ENCODE results near the gene TRIO. TPM values are rescaled to one million over a fixed set of nuclear protein-coding genes. Genes with fewer than 3 reads are reported as not detected.
"Not testable (repeated sequence)": the region's sequence is repeated elsewhere in the genome, so short reads cannot be mapped to it uniquely, and the experiment has no call there.

Gene TRIO
- 200 to 271 TPM (median 217 TPM) in 3 replicates for total RNA-seq
- long read RNA-seq, full-length matches to known transcripts, result 3 of 36 reads
- long read RNA-seq, partial matches to known transcripts, result 23 of 36 reads
- long read RNA-seq, other reads (novel, unspliced or antisense), result 10 of 36 reads

DNA sequence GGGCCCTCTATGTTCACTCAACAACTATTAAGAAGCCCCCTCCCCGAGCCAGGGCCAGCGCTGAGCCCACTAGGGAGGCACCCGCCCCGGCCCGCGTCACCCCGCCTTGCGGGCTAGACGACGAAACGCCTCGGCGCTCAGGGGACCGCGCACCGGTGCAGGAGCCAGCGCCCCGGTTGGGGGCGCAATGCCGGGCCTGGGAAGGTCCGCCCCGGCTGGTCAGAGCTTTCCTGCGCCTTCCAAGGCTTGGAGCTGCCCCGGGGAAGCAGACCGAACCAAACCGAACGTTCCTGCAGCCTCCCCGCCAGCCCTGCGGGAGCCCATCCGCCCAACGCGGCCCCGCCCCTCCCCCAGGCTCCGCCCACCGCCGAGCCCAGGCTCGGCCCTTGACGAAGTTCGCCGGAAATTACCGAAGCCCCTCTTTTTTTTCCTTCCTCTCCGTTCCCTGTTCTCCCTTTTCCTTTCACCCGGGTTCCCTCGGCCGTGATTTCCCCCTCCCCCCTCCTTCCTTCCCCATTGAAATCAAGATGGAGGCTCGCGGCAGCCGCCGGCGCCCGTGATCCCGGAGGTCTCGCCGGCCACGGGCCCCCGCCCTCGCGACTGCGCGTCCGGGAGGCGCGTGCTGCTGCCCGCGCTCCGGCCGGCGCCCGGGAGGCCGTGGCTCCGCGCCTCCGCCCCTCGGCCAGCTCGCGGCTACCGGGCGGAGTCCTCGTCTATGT, at the start of gene TRIO:
TRIO (plus strand) TSS at position 516 of the 719 bp plus-strand sequence. CDS start 384 bp downstream, outside the sequence.
- peak within 1 kb of the TSS; percentile 96 for H3K27ac Mint-ChIP-seq (ENCODE audit: unreplicated experiment)
- H3K36me3 Mint-ChIP-seq (ENCODE audit: low read depth), result no peaks in the 10 kb centered on the region
- peaks cover 56% of the 10 kb centered on the region for H3K4me1 Mint-ChIP-seq (ENCODE audit: low read depth)
- DNase-seq (ENCODE audit: low spot score), result peak; percentile 96
- peak; percentile 90 for TF ChIP-seq CTCF (IDR thresholded peaks at IDR 0.05)
- peak within 1 kb of the TSS; percentile 77 for H3K4me3 Mint-ChIP-seq (ENCODE audit: unreplicated experiment)
- H3K27me3 Mint-ChIP-seq (ENCODE audit: low read depth), result no peaks in the 10 kb centered on the region
- no peaks in the 10 kb centered on the region for H3K9me3 Mint-ChIP-seq (ENCODE audit: low read depth)

DNA sequence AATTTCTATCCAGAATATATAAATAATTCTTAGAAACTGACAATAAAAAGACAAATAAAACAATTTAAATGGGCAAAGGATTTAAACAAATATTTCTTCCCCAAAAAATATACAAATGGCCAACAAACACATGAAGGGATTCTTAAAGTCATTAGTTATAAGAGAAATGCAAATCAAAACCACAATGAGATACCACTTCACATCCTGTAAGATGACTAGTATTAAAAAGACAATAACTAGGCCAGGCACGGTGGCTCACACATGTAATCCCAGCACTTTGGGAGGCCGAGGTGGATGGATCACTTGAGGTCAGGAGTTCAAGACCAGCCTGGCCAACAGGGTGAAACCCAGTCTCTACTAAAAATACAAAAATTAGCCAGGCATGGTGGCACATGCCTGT, 45.8 kb upstream of the TRIO start:
- not testable (repeated sequence) for H3K9me3 Mint-ChIP-seq (ENCODE audit: low read depth); H3K27ac Mint-ChIP-seq (ENCODE audit: unreplicated experiment); H3K4me1 Mint-ChIP-seq (ENCODE audit: low read depth); H3K4me3 Mint-ChIP-seq (ENCODE audit: unreplicated experiment); H3K27me3 Mint-ChIP-seq (ENCODE audit: low read depth); H3K36me3 Mint-ChIP-seq (ENCODE audit: low read depth); DNase-seq (ENCODE audit: low spot score)

DNA sequence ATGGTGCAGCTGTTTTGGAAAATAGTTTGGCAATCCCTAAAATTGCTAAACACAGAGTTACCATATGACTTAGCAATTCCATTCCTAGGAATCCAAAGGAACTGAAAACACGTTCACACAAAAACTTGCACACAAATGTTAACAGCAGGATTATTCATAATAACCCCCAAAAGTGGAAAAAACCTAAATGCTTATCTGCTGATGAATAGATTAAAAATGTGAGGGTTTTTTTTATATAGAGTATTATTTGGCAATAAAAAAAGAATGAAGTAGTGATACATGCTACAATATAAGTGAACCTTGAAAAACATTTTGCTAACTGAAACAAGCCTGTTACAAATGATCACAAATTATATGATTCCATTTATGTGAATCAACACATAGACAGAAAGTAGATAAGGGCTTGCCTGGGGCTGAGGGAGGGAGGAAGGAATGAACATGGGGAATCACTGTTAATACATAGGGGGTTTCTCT, 45.1 kb upstream of the TRIO start:
- Mint-ChIP-seq H3K4me3 (ENCODE audit: unreplicated experiment) (no peak overlapping the region), H3K9me3 (ENCODE audit: low read depth) (peaks cover 6% of the 10 kb centered on the region), H3K4me1 (ENCODE audit: low read depth) (peaks cover 7% of the 10 kb centered on the region), H3K27ac (ENCODE audit: unreplicated experiment) (no peak overlapping the region), H3K36me3 (ENCODE audit: low read depth) (no peaks in the 10 kb centered on the region), H3K27me3 (ENCODE audit: low read depth) (no peaks in the 10 kb centered on the region)
- no peak for TF ChIP-seq CTCF (IDR thresholded peaks at IDR 0.05)
- no peak for DNase-seq (ENCODE audit: low spot score)

DNA sequence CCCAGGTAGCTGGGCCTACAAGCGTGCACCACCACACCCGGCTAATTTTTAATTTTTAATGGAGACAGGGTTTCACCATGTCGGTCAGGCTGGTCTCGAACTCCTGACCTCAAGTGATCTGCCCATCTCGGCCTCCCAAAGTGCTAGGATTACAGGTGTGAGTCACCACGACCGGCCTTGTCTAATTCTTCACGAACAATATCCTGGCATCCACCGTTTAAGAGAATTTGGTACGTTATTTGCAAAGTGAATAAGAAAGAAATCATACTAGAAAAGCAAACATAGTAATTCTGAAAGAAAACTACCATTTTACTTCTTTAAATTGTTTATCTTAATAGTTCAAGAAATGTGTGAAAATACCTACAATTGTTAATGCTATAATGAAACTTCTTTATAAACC, 42.9 kb upstream of the TRIO start:
- no peak for DNase-seq (ENCODE audit: low spot score)
- H3K9me3 Mint-ChIP-seq (ENCODE audit: low read depth), result peaks cover 12% of the 10 kb centered on the region
- no peaks in the 10 kb centered on the region for H3K27me3 Mint-ChIP-seq (ENCODE audit: low read depth)
- no peak for TF ChIP-seq CTCF (IDR thresholded peaks at IDR 0.05)
- no peaks in the 10 kb centered on the region for H3K36me3 Mint-ChIP-seq (ENCODE audit: low read depth)
- H3K27ac Mint-ChIP-seq (ENCODE audit: unreplicated experiment), result no peak overlapping the region
- H3K4me1 Mint-ChIP-seq (ENCODE audit: low read depth), result peaks cover 11% of the 10 kb centered on the region
- no peak overlapping the region for H3K4me3 Mint-ChIP-seq (ENCODE audit: unreplicated experiment)

DNA sequence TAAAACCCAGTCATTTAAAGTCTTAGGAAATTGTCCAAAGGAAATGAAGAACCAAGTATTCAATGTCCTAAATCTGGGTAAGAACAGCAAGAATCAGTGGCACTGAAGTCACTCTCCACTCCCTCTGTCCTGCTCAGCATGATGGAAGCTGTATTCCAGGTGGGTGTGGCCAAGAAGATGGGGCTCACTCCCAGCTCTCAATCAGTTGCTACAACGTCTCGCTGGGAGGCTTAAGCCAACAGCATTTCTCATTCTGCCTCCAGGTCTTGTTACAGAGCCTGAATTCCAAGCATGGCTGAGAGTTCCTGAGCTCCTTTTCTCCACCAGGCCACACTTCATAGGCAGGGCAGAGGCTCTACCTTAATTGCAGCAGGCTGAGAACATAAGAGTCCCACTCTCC, 41.2 kb upstream of the TRIO start:
- H3K27ac Mint-ChIP-seq (ENCODE audit: unreplicated experiment), result peak overlapping the region; percentile 27
- TF ChIP-seq CTCF (IDR thresholded peaks at IDR 0.05), result no peak
- no peak overlapping the region for H3K4me3 Mint-ChIP-seq (ENCODE audit: unreplicated experiment)
- peaks cover 12% of the 10 kb centered on the region for H3K9me3 Mint-ChIP-seq (ENCODE audit: low read depth)
- no peaks in the 10 kb centered on the region for H3K27me3 Mint-ChIP-seq (ENCODE audit: low read depth)
- no peaks in the 10 kb centered on the region for H3K36me3 Mint-ChIP-seq (ENCODE audit: low read depth)
- DNase-seq (ENCODE audit: low spot score), result no peak
- peaks cover 21% of the 10 kb centered on the region for H3K4me1 Mint-ChIP-seq (ENCODE audit: low read depth)

All from chondrocyte (in vitro differentiated cells).